NCI-H82 treated with DMSO at 0.1 percent for 48 hours (cell line): ENCODE measurements around the gene EGFL7.

ENCODE experiments used
- DNase-seq: peaks from one replicate; lab custom pipeline; 2025; ENCODE audit not compliant: unreplicated experiment; lab: John Stamatoyannopoulos, UW

Gene EGFL7

DNA sequence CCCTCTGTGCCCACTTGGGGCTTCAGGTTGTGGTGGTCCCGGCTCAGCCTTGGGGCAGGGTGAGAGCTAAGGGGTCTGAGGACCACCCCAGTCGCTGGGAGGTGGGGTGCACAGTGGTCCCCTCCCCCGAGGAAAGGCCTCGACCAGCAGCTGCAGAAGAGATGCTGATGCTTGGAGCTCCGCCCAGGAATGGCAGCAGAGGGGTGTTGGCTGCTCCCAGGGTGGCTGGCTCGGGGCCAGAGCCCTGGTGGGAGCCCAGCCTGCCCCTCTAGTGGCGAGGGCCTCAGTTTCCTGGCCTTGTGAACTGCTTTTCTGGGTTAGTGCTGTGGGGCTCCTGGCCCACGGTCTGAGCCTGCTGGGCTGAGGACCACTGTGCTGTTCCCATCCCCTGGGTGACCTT lies 50.8 kb downstream of the EGFL7 start:
- no peak for DNase-seq

DNA sequence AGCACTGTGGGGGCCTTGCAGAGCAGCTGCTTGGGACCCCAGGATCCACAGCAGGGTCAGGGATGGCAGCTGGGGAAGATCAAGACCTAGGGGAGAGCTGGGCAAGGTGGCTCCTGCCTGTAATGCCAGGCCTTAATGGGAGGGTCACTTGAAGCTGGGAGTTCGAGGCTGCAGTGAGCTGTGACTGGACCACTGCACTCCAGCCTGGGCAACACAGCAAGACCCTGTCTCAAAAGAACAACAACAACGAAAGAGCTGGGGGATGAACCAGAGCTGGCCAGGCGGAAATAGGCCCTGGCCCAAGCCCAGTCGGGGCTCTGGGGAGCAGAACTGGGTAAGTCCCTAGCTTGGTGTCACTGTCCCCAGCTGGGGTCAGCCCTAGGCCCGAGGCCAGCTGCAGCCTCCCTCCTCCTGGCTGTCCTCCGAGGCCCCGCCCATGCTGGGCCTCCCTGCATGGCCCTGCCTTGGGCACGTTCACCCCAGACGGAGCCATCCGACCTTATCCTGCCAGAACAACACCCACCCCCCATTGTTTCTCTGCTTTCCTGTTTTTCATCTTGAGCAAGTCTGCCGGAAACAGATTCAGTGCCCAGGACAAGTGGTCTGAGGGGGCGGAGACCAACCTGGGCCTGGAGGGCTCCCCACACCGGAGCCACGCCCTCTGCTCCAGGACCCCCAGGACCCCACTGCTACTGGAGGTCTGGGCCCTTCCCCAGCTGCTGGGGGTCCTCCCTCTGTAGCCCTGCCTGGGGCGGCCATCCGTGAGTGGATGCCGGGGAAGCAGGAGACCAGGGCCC lies 51.6 kb downstream of the EGFL7 start:
- no peak for DNase-seq

DNA sequence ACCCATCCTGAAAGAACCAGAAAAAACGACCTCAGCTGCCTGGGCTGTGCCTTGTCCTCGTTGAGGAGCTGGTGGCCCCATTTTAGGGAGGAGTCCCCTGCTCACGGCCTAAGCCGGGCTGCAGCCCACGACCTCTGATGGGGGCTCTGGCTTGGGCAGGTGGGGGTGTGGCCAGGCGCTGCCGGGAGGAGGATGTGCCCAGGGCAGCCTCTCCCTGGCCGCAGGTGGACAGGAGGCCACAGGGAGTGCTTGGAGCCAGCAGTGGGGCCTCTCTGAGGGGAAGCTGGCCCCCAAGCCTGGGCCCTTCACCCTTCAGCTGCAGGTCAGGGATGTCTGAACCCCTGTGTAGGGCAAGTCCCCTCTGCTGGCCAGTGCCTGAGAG lies 52.2 kb downstream of the EGFL7 start:
- DNase-seq: no peak

DNA sequence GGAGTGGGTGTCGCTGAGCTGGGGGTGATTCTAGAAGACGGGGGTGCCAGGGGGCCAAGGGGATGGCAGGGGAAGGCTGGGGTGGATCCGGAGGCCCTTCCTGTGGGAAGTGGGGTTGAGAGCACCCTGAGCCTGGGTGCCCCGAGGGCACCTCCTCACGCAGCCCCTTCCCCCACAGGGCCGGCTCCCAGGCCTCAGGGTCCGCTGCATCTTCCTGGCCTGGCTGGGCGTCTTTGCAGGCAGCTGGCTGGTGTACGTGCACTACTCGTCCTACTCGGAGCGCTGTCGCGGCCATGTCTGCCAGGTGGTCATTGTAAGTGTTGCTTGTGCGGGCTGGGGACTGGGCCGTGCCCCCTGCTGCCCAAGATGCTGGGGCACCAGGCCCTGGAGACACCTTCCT lies 54.7 kb downstream of the EGFL7 start:
- DNase-seq: no peak

DNA sequence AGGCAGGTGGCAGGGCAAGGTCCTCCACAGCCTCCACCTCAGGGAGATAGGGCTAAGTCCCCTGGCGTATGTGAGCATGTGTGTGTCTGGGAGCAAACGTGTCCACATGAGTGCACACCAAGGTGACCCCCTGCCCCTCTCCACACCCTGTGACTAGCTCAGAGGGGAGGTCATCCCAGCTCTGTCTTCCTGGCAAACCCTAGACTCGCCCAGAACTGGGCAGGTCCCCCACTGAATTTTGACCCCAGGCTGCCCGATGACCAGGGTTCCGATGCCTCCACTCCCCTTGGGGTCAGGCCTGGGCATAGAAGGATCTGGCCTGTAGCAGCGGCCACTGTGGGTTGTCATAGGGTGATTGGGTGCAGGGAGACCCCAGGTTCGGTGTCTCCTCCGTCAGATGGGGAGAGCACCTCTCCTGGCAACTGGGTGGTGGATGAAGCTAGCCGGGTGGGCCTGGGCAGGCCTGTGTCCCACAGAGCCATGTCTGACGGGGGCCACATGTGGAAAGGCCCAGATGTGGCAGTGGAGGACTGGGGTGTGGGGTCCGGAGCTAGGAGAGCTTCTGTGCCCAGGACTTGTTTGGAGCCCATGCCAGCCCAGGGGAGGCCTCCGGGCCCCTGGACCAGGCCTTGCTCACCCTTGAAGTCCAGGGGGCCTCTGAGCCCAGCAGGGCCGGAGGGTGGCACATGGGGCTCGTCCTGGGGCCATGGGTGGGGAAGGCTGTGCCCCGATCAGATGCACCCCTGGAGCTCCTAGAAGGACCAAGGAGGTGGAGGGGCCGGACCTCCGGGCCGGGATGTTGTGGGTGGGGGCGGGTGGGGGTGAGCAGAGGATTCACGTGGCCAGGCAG lies 55.9 kb downstream of the EGFL7 start:
- DNase-seq: no peak

DNA sequence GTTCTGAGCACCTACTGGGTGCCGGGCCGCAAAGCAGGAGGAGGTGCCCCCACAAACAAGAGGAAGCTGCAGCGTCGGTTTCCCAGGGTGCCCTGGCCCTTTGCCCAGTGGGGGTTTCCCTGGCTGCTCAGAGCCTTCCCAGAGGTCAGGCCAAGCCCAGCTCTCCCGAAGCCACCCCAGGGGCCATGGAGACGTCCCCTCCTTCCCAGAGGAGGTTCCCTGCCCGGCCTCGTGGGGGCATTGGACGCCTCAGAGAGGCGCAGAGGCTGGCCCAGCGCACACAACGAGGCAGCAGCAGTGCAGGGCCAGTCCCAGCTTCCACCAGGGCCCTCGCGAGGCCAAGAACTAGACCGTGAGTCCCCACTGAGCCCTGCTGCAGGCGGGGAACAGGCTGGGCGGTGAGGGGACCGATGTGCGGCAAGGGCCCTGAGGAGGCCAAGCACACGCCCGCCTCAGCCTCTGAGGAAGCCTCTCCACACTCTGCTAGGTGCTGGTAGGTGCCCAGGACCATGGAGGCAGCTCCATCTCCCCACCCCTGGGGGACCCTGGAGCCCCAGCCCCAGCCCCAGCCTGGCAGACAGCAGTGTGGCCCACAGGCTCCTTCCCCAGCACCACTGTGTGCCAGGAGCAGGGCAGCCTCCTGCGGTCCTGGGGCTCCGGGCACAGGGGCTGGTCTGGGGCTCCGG lies 56.6 kb downstream of the EGFL7 start:
- no peak for DNase-seq

DNA sequence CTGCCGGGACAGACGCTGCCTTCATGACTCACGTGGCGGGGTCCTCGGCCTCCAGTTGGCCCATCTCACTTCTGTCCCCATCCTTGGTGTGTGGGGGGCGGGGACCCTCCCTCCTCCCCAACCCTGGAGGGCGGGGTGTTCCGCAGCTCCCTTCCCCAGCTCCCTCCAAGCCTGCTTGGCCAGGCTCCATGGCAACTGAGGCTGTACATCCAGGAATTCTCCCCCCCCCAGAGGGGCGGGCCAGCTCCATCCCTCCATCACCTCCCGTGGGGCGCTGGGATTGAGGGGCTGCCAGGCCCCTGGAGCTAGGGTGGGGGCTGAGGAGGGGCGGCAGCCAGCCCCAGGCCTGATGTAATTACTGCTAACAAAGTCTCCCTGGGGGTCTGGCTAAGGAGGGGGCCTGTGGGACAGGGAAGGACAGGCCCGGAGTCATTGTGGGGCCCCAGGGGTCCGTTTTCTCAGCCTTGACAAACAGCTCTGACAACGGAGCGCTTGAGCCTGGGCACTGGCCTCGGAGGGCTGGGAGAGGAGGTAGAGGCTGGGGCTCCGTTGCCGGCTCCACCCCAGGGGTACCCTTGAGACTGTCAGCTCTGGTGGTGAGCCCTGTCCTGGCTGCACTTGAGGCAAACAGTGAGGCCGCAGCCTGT lies 57.7 kb downstream of the EGFL7 start:
- DNase-seq: no peak

DNA sequence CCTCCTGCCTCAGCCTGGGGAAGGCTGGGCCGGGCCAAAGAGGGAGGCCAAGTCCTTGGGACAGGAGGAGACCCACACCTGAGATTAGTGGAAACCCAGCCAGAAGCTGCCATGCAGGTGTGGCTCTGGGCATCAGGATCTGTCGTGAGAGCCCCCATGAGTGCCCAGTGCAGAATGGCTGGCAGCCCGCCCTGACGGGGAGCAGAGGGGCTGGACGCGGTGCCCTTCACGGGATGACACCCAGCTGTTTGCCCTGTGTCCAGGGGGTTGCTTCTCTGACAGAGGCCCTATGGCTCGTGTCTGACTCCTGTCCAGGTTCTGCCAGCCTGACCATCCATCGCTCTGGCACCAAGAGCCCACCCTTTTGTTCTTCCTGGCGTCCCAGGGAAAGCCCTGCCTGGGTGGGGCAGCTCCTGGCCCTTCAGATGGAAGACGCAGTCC lies 58.2 kb downstream of the EGFL7 start:
- no peak for DNase-seq

DNA sequence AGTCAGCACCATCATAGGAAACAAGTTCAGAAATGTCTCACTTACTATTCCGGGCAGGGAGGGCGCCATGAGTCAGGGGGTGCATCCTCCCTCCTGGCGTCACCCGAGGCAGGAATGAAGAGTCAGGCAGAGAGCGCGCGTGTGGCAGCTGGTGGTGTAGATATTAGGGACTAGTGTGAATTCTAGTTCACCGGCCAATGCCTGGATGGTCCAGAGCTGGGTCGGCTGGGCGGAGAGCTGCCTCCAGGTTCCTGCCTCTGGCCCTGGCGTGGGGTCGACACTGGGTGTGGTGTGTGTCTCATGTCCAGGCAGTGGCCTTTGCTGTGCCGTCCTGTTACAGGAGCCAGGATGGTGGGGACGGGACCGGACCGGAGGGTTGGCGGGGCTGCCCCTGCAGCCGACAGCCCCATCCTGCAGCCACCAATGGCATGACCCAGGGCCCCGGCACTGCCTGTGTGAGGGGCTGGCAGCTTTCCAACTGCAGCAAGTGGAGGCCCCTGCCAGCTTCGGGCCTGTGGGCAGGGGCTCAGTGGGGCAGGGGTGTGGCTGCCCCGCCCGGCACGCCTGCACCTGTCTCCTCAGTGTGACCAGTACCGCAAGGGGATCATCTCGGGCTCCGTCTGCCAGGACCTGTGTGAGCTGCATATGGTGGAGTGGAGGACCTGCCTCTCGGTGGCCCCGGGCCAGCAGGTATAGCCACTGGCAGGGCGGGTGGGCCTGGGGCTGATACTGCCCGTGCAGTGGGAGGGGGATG lies 58.8 kb downstream of the EGFL7 start:
- no peak for DNase-seq
